ENCODE measurements around the gene ALDH4A1.

Gene ALDH4A1

GRCh38 chr1:18868801-18869424, 33.4 kb downstream of the ALDH4A1 start:
- TF ChIP-seq, protein P1, sequence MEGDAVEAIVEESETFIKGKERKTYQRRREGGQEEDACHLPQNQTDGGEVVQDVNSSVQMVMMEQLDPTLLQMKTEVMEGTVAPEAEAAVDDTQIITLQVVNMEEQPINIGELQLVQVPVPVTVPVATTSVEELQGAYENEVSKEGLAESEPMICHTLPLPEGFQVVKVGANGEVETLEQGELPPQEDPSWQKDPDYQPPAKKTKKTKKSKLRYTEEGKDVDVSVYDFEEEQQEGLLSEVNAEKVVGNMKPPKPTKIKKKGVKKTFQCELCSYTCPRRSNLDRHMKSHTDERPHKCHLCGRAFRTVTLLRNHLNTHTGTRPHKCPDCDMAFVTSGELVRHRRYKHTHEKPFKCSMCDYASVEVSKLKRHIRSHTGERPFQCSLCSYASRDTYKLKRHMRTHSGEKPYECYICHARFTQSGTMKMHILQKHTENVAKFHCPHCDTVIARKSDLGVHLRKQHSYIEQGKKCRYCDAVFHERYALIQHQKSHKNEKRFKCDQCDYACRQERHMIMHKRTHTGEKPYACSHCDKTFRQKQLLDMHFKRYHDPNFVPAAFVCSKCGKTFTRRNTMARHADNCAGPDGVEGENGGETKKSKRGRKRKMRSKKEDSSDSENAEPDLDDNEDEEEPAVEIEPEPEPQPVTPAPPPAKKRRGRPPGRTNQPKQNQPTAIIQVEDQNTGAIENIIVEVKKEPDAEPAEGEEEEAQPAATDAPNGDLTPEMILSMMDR (IDR thresholded peaks at IDR 0.05; ENCODE audit: control insufficient read depth, extremely low read depth, insufficient read depth): no peak
- no peak overlapping the region for H3K4me3 ChIP-seq (ENCODE audit: low read depth, low read length)
- no peak for DNase-seq (ENCODE audit: low read depth)

GRCh38 chr1:18868354-18868753, 34.0 kb downstream of the ALDH4A1 start:
- TF ChIP-seq, protein P1 (IDR thresholded peaks at IDR 0.05; ENCODE audit: control insufficient read depth, extremely low read depth, insufficient read depth): no peak
- no peak for DNase-seq (ENCODE audit: low read depth)
- H3K4me3 ChIP-seq (ENCODE audit: low read depth, low read length): no peak overlapping the region

DNA sequence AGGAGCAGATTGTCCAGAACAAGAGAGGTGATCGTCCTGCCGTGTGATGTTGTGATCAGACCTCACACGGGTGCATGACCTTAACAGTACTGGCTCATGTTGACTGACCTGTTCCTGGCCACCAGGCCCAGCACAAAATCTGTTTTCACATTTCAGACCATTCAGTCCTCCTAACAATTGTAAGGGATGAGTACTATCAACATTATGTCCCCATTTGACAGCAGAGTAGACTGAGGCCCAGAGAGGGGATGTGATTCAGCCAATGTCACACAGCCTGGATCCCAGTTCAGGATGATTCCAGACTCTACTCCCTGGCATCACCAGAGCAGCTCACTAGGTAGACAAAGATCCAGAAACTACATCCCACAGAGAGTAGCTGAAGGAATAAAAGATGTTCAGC, 35.5 kb downstream of the ALDH4A1 start:
- TF ChIP-seq, protein P1 (IDR thresholded peaks at IDR 0.05; ENCODE audit: control insufficient read depth, extremely low read depth, insufficient read depth): no peak
- no peak overlapping the region for H3K4me3 ChIP-seq (ENCODE audit: low read depth, low read length)
- no peak for DNase-seq (ENCODE audit: low read depth)

DNA sequence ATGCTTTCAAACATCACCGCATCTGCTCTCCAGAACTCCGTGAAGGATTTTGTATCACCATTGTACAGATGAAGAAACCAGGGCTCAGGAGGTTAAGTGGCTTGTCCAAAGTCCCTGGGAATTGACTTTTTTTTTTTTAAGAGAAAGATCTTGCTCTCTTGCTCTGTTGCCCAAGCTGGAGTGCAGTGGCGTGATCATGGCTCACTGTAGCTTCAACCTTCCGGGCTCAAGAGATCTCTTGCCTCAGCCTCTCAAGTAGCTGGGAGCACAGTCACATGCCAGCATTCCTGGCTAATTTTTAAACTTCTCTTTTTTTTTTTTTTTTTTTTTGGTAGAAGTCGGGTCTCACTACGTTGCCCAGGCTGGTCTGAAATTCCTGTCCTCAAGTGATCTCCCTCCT, 36.0 kb downstream of the ALDH4A1 start:
- TF ChIP-seq, protein P1 (IDR thresholded peaks at IDR 0.05; ENCODE audit: control insufficient read depth, extremely low read depth, insufficient read depth): no peak
- DNase-seq (ENCODE audit: low read depth): no peak
- no peak overlapping the region for H3K4me3 ChIP-seq (ENCODE audit: low read depth, low read length)

DNA sequence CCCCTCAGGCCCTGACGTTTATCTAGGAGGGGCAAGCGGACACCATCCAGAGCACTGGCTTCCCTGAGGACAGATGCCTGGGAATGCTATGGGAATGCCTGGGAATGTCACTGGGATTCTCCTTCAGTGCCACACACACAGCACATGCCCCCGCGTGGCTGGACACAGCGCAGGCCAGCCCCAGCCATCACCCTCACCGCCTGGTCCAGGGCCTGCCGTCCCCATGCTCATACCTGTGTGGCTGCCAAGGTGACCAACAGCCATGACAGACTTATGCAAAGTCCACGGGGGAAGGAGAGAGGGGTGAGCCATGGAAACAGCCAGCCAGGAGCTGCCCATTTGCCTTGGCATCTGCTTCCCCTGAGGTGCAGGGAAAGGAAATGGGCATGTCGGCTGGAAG, 37.2 kb downstream of the ALDH4A1 start:
- TF ChIP-seq, protein P1 (IDR thresholded peaks at IDR 0.05; ENCODE audit: control insufficient read depth, extremely low read depth, insufficient read depth): no peak
- DNase-seq (ENCODE audit: low read depth): no peak
- no peak overlapping the region for H3K4me3 ChIP-seq (ENCODE audit: low read depth, low read length)

- DNase-seq (ENCODE audit: low read depth): no peak
- TF ChIP-seq, protein P1 (IDR thresholded peaks at IDR 0.05; ENCODE audit: control insufficient read depth, extremely low read depth, insufficient read depth): no peak
- H3K4me3 ChIP-seq (ENCODE audit: low read depth, low read length): no peak overlapping the region
Observed at GRCh38 chr1:18861590-18861989, 40.8 kb downstream of the ALDH4A1 start.

DNA sequence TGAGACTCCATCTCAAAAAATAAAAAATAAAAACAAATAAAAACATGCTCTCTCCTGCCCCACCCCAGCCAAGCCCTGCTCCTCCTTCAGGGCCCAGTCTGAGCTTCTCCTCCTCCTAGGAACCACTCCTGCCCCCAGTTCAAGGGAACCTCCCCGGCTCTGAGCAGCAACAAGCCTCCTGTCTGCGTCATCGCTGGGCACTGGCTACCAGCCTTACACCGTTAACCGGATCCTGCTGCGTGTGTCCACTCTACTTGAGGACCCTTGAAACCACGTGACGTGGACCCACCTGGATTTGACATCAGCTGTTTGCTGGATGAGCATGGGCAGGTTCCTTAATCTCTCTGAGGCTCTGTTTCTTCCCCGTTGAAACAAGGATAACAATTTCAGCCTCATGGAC, 41.3 kb downstream of the ALDH4A1 start:
- TF ChIP-seq, protein P1 (IDR thresholded peaks at IDR 0.05; ENCODE audit: control insufficient read depth, extremely low read depth, insufficient read depth): no peak
- H3K4me3 ChIP-seq (ENCODE audit: low read depth, low read length): no peak overlapping the region
- DNase-seq (ENCODE audit: low read depth): no peak

Data from LNCaP clone FGC (cell line).